ENCODE data around the gene TIGD1.

GRCh38 chr2:232520489-232520888 lies 29.9 kb downstream of the TIGD1 start:
- no peak for TF ChIP-seq CTCF (IDR thresholded peaks at IDR 0.05)
- TF ChIP-seq POLR2A (IDR thresholded peaks at IDR 0.05) = no peak
